Measurements from ENCODE around the gene CELF4.
"Not testable (repeated sequence)": the region's sequence is repeated elsewhere in the genome, so short reads cannot be mapped to it uniquely, and the experiment has no call there.

Gene CELF4

GRCh38 chr18:37491526-37491925 lies 74.1 kb downstream of the CELF4 start:
- DNase-seq, result no peak

GRCh38 chr18:37489998-37490397 lies 75.6 kb downstream of the CELF4 start:
- DNase-seq, result no peak

- no peak for DNase-seq
These were observed 76.6 kb downstream of the CELF4 start for GRCh38 chr18:37489011-37489410.

- no peak for DNase-seq
These were observed 78.2 kb downstream of the CELF4 start for GRCh38 chr18:37487400-37487867.

- no peak for DNase-seq
These were observed 78.8 kb downstream of the CELF4 start for GRCh38 chr18:37486848-37487247.

- peak; percentile 5 for DNase-seq
These were observed 80.4 kb downstream of the CELF4 start for GRCh38 chr18:37484983-37485834.

- DNase-seq, result peak; percentile 59
These were observed 81.4 kb downstream of the CELF4 start for GRCh38 chr18:37483984-37484819.

GRCh38 chr18:37483221-37483971 lies 82.2 kb downstream of the CELF4 start:
- peak; percentile 20 for DNase-seq

- no peak for DNase-seq
These were observed 83.2 kb downstream of the CELF4 start for GRCh38 chr18:37482433-37482832.

- no peak for DNase-seq
These were observed 83.6 kb downstream of the CELF4 start for GRCh38 chr18:37482002-37482401.

GRCh38 chr18:37481491-37481890 lies 84.1 kb downstream of the CELF4 start:
- no peak for DNase-seq

GRCh38 chr18:37481072-37481471 lies 84.5 kb downstream of the CELF4 start:
- no peak for DNase-seq

GRCh38 chr18:37476611-37477295 lies 88.8 kb downstream of the CELF4 start:
- no peak for DNase-seq

- no peak for DNase-seq
These were observed 89.4 kb downstream of the CELF4 start for GRCh38 chr18:37476182-37476581.

GRCh38 chr18:37473195-37473840 lies 92.3 kb downstream of the CELF4 start:
- DNase-seq, result no peak

GRCh38 chr18:37471637-37472036 lies 94.0 kb downstream of the CELF4 start:
- DNase-seq, result no peak

- DNase-seq, result no peak
These were observed 94.6 kb downstream of the CELF4 start for GRCh38 chr18:37470986-37471385.

- DNase-seq, result no peak
These were observed 98.5 kb downstream of the CELF4 start for GRCh38 chr18:37467002-37467662.

GRCh38 chr18:37465958-37466357 lies 99.6 kb downstream of the CELF4 start:
- DNase-seq, result no peak

- no peak for DNase-seq
These were observed 101.3 kb downstream of the CELF4 start for GRCh38 chr18:37464257-37464656.

GRCh38 chr18:37461329-37461728 lies 104.3 kb downstream of the CELF4 start:
- DNase-seq, result not testable (repeated sequence)
